ENCODE measurements around the gene LRMDA. TPM values are rescaled to one million over a fixed set of nuclear protein-coding genes. Genes with fewer than 3 reads are reported as not detected.

The LRMDA gene
- total and polyA plus RNA-seq, 2 of the 8 experiments (the other 6 are each of a cell fraction or from before 2014, with no cell fraction given): 0.86 to 2.8 TPM

- H2AK5ac ChIP-seq (ENCODE audit: low read depth, low read length): no peak overlapping the region
- H2AFZ ChIP-seq (ENCODE audit: low read length): no peak overlapping the region
- H2BK15ac ChIP-seq (ENCODE audit: low read length): no peak overlapping the region
- H4K5ac ChIP-seq (ENCODE audit: insufficient read length, low read depth, low read length): no peak overlapping the region
- no peaks in the 10 kb centered on the region for H4K20me1 ChIP-seq (replicated peaks in 1 of 2; ENCODE audit: control insufficient read depth in 1 of 2, insufficient read depth in 2 of 2, low read length in 2 of 2)
- H3K18ac ChIP-seq (ENCODE audit: extremely low read depth, low read length): no peak overlapping the region
- H3K56ac ChIP-seq (replicated peaks; ENCODE audit: insufficient read length, low read depth, low read length): no peak overlapping the region
- DNase-seq (ENCODE audit: low read depth in 1 of 2, low spot score in 2 of 2) (no peak), FAIRE-seq (no peak)
- H3K27me3 ChIP-seq (replicated peaks in 1 of 4; ENCODE audit: control insufficient read depth in 3 of 4, extremely low read depth in 1 of 4, insufficient read depth in 3 of 4, low read length in 3 of 4): no peaks in the 10 kb centered on the region
- H3K23me2 ChIP-seq (ENCODE audit: low read depth, low read length): no peaks in the 10 kb centered on the region
- H2BK20ac ChIP-seq (ENCODE audit: low read length): no peak overlapping the region
- H4K8ac ChIP-seq (ENCODE audit: extremely low read depth, insufficient read depth, low read length): no peak overlapping the region
- ChIA-PET POLR2A (ENCODE audit: partially characterized antibody) (no interaction called here), CTCF (ENCODE audit: partially characterized antibody) (interaction anchor here (1.5 kb wide), 1 partner anchor 14 kb away, joined by 4 read pairs; no protein-coding TSS in a partner anchor)
- H3K4me3 ChIP-seq (ENCODE audit: extremely low read depth in 1 of 4, insufficient read depth in 2 of 4, low read depth in 3 of 4, low read length in 4 of 4): no peak overlapping the region
- H3K4me1 ChIP-seq (replicated peaks in 1 of 4; ENCODE audit: control insufficient read depth in 3 of 4, insufficient read depth in 4 of 4, low read length in 3 of 4): no peaks in the 10 kb centered on the region
- TF ChIP-seq NANOG (IDR thresholded peaks at IDR 0.05; ENCODE audit: insufficient read depth, low read depth, low read length, poor library complexity, severe bottlenecking): no peak
- no peak for TF ChIP-seq EP300 (IDR thresholded peaks at IDR 0.05; ENCODE audit: borderline replicate concordance in 1 of 2, low read depth in 2 of 2, low read length in 2 of 2)
- TF ChIP-seq CBX8 (IDR thresholded peaks at IDR 0.05; ENCODE audit: borderline replicate concordance, low read depth, low read length): no peak
- TF ChIP-seq JUND (IDR thresholded peaks at IDR 0.05; ENCODE audit: low read length): no peak
- no peak for TF ChIP-seq PHF8 (conservative IDR thresholded peaks at IDR 0.05; ENCODE audit: low read depth, low read length)
- TF ChIP-seq MAFK (IDR thresholded peaks at IDR 0.05; ENCODE audit: low read depth, low read length): no peak
- TF ChIP-seq, protein P1, sequence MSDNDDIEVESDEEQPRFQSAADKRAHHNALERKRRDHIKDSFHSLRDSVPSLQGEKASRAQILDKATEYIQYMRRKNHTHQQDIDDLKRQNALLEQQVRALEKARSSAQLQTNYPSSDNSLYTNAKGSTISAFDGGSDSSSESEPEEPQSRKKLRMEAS (IDR thresholded peaks at IDR 0.05): no peak
- TF ChIP-seq FOSL1 (IDR thresholded peaks at IDR 0.05; ENCODE audit: insufficient read depth, low read depth, low read length): no peak
- TF ChIP-seq SAP30 (IDR thresholded peaks at IDR 0.05; ENCODE audit: insufficient read depth, insufficient replicate concordance, low read length): no peak
- TF ChIP-seq SP4 (IDR thresholded peaks at IDR 0.05; ENCODE audit: low read length): no peak
- TF ChIP-seq RNF2 (IDR thresholded peaks at IDR 0.05; ENCODE audit: borderline replicate concordance, low read depth, low read length, missing control alignments, poor library complexity, severe bottlenecking): no peak
- TF ChIP-seq TBP (IDR thresholded peaks at IDR 0.05; ENCODE audit: low read depth, low read length): no peak
- H3K36me3 ChIP-seq (ENCODE audit: control insufficient read depth in 2 of 4, insufficient read depth in 4 of 4, low read length in 3 of 4): no peaks in the 10 kb centered on the region
- H3K79me2 ChIP-seq (ENCODE audit: control insufficient read depth in 1 of 2, insufficient read depth in 2 of 2, low read length in 2 of 2): no peaks in the 10 kb centered on the region
- no peak overlapping the region for H3K27ac ChIP-seq (ENCODE audit: low read depth, low read length)
- no peak overlapping the region for H2BK12ac ChIP-seq (ENCODE audit: low read depth, low read length)
- H3K23ac ChIP-seq (ENCODE audit: insufficient read length): no peak overlapping the region
- H3K9me3 ChIP-seq (ENCODE audit: insufficient read depth in 2 of 2, low read depth in 1 of 2, low read length in 1 of 2): no peaks in the 10 kb centered on the region; a peak in 1 of 4 replicates
- no peak overlapping the region for H3K4me2 ChIP-seq (ENCODE audit: insufficient read depth in 1 of 2, low read depth in 2 of 2, low read length in 2 of 2)
- 88% methylated on average over 1 of the region's 1 CpG; no CpG with 5 or more reads in 1 of the 2 experiments for WGBS, 2 experiments (ENCODE audit: extremely low coverage in 1 of 2, insufficient coverage in 1 of 2, insufficient read length in 1 of 2, insufficient replicate concordance in 2 of 2, low coverage in 1 of 2, low lambda C conversion rate in 2 of 2, missing lambda C conversion rate in 1 of 2)
- H3K79me1 ChIP-seq (ENCODE audit: low read depth, low read length): no peaks in the 10 kb centered on the region
- no peak overlapping the region for H3K9ac ChIP-seq (replicated peaks in 1 of 4; ENCODE audit: extremely low read depth in 1 of 4, low read depth in 3 of 4, low read length in 3 of 4)
- no peak overlapping the region for H3K14ac ChIP-seq (ENCODE audit: insufficient read length)
- H3K4ac ChIP-seq (replicated peaks; ENCODE audit: insufficient read length, low read depth, low read length): no peak overlapping the region
- H2BK120ac ChIP-seq (replicated peaks; ENCODE audit: low read depth, low read length): no peak overlapping the region
- no peak overlapping the region for H4K91ac ChIP-seq (replicated peaks; ENCODE audit: insufficient read length, low read length)
- no peak overlapping the region for H2BK5ac ChIP-seq (ENCODE audit: low read depth, low read length)
Measured at GRCh38 chr10:75553550-75553949, 122.1 kb downstream of the LRMDA start.
